Stimulated activated CD8-positive, alpha-beta memory T cell treated with anti-CD3 and anti-CD28 coated beads, Interleukin-15, amount 100 ng/mL, for 24 hours (primary cell): ENCODE measurements around the gene RPL15.

ENCODE experiments used
- DNase-seq: peaks from one replicate; pipeline ENCODE4 v3.0.0-alpha.2; 2020; ENCODE audit warnings: low read depth

Gene RPL15

GRCh38 chr3:23961913-23962312, 45.0 kb downstream of the RPL15 start:
- DNase-seq, result no peak

- no peak for DNase-seq
Measured at GRCh38 chr3:23964537-23965235, 47.8 kb downstream of the RPL15 start.

- no peak for DNase-seq
Measured at GRCh38 chr3:23966328-23966727, 49.4 kb downstream of the RPL15 start.

GRCh38 chr3:23968463-23969184, 51.7 kb downstream of the RPL15 start:
- DNase-seq, result no peak

- no peak for DNase-seq
Measured at GRCh38 chr3:23969393-23969792, 52.5 kb downstream of the RPL15 start.
